Forelimb muscle (tissue), 1 donor: Measurements from ENCODE around the gene PCOLCE2. TPM values are rescaled to one million over a fixed set of nuclear protein-coding genes. Genes with fewer than 3 reads are reported as not detected.

Source experiments
- DNase-seq: peaks from one replicate; pipeline ENCODE4 v3.0.0-alpha.2; 2013; ENCODE audit warnings: low read depth
- polyA plus RNA-seq: library from polyadenylated mRNA; unstranded; fragments of 120-200 nt; gene quantifications from one replicate; pipeline ENCODE4 v1.2.1, GENCODE V29; 2013; ENCODE audit not compliant: insufficient read length

Gene PCOLCE2
- 1.2 TPM for polyA plus RNA-seq

GRCh38 chr3:142888481-142889211, at the start of gene PCOLCE2:
Gene PCOLCE2, minus strand, starts transcription at chr3:142889083. Its CDS starts 187 bp downstream, at chr3:142888896.
- DNase-seq, result no peak

GRCh38 chr3:142935963-142936362, 47.1 kb upstream of the PCOLCE2 start:
- no peak for DNase-seq

GRCh38 chr3:142934887-142935269, 46.0 kb upstream of the PCOLCE2 start:
- DNase-seq, result no peak

GRCh38 chr3:142934128-142934886, 45.4 kb upstream of the PCOLCE2 start:
- DNase-seq, result no peak

GRCh38 chr3:142931222-142931621, 42.3 kb upstream of the PCOLCE2 start:
- DNase-seq, result no peak

GRCh38 chr3:142930463-142930862, 41.6 kb upstream of the PCOLCE2 start:
- no peak for DNase-seq

GRCh38 chr3:142929890-142930289, 41.0 kb upstream of the PCOLCE2 start:
- DNase-seq, result no peak

GRCh38 chr3:142929109-142929508, 40.2 kb upstream of the PCOLCE2 start:
- no peak for DNase-seq

GRCh38 chr3:142926368-142926944, 37.6 kb upstream of the PCOLCE2 start:
- DNase-seq, result no peak

GRCh38 chr3:142925140-142925539, 36.3 kb upstream of the PCOLCE2 start:
- no peak for DNase-seq

- DNase-seq, result no peak
Observed at GRCh38 chr3:142923694-142924093, 34.8 kb upstream of the PCOLCE2 start.

GRCh38 chr3:142916605-142917004, 27.7 kb upstream of the PCOLCE2 start:
- no peak for DNase-seq

GRCh38 chr3:142915636-142916035, 26.8 kb upstream of the PCOLCE2 start:
- DNase-seq, result no peak

GRCh38 chr3:142914286-142914811, 25.5 kb upstream of the PCOLCE2 start:
- DNase-seq, result no peak

- no peak for DNase-seq
Observed at GRCh38 chr3:142913432-142913831, 24.5 kb upstream of the PCOLCE2 start.

- DNase-seq, result peak; percentile 9
Observed at GRCh38 chr3:142912402-142913172, 23.7 kb upstream of the PCOLCE2 start.

- no peak for DNase-seq
Observed at GRCh38 chr3:142910280-142910679, 21.4 kb upstream of the PCOLCE2 start.

GRCh38 chr3:142909282-142909681, 20.4 kb upstream of the PCOLCE2 start:
- DNase-seq, result no peak

GRCh38 chr3:142907996-142908395, 19.1 kb upstream of the PCOLCE2 start:
- no peak for DNase-seq

GRCh38 chr3:142904639-142905436, 16.0 kb upstream of the PCOLCE2 start:
- DNase-seq, result no peak

GRCh38 chr3:142902356-142902755, 13.5 kb upstream of the PCOLCE2 start:
- no peak for DNase-seq
